ENCODE measurements around the gene IFIT3. TPM values are rescaled to one million over a fixed set of nuclear protein-coding genes. Genes with fewer than 3 reads are reported as not detected.
A peak's percentile ranks its signal among the peaks of the same experiment; 100 is the strongest.

Gene IFIT3
- total RNA-seq, 2 donors from 2014 or later, result 0.42 TPM; not detected in 1

DNA sequence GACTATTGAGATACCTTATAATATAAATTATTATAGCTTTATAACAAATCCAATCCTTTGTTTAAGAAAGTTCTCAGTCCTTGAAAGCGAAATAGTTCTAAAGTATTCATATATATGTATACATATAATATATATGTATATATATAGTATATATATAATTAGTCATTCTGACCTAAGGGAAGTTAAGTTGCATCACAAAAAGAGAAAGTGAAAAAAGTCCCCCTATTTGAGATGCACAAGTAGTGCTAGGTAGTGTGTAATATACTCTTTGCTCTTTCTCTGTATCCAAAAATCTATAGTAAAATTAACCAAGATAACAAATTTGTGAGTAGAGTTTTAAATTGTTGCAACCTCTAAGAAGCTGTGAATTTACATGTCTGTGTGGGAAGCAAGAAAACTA is 36.7 kb downstream of the IFIT3 start:
- Histone ChIP-seq H3K9ac (ENCODE audit: extremely low read depth, low read length, poor library complexity, severe bottlenecking) (no peak overlapping the region), H3K27me3 (ENCODE audit: control insufficient read depth, insufficient read depth, low read length, poor library complexity, severe bottlenecking) (no peaks in the 10 kb centered on the region), H3K4me3 (ENCODE audit: low read length) (no peak overlapping the region), H3K36me3 (ENCODE audit: control insufficient read depth, insufficient read depth, low read length) (no peaks in the 10 kb centered on the region), H3K9me3 (ENCODE audit: control insufficient read depth, low read length) (no peaks in the 10 kb centered on the region), H3K4me1 (ENCODE audit: control insufficient read depth, insufficient read depth, low read length) (peaks cover 8% of the 10 kb centered on the region), H3K27ac (ENCODE audit: low read depth, low read length) (no peak overlapping the region)
- no CpG with 5 or more reads among the region's 1 CpG for WGBS, 2 experiments (ENCODE audit: insufficient coverage in 1 of 2, insufficient read length in 1 of 2)
- Mint-ChIP-seq H3K27me3 (ENCODE audit: insufficient read depth) (no peaks in the 10 kb centered on the region), H3K4me3 (no peak overlapping the region), H3K4me1 (peaks cover 26% of the 10 kb centered on the region), H3K27ac (no peak overlapping the region), H3K9me3 (peaks cover 10% of the 10 kb centered on the region), H3K36me3 (ENCODE audit: low read depth) (no peaks in the 10 kb centered on the region)
- DNase-seq, result no peak
- TF ChIP-seq, protein P1, sequence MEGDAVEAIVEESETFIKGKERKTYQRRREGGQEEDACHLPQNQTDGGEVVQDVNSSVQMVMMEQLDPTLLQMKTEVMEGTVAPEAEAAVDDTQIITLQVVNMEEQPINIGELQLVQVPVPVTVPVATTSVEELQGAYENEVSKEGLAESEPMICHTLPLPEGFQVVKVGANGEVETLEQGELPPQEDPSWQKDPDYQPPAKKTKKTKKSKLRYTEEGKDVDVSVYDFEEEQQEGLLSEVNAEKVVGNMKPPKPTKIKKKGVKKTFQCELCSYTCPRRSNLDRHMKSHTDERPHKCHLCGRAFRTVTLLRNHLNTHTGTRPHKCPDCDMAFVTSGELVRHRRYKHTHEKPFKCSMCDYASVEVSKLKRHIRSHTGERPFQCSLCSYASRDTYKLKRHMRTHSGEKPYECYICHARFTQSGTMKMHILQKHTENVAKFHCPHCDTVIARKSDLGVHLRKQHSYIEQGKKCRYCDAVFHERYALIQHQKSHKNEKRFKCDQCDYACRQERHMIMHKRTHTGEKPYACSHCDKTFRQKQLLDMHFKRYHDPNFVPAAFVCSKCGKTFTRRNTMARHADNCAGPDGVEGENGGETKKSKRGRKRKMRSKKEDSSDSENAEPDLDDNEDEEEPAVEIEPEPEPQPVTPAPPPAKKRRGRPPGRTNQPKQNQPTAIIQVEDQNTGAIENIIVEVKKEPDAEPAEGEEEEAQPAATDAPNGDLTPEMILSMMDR (conservative IDR thresholded peaks at IDR 0.05), result no peak

GRCh38 chr10:89367529-89367928 is 39.7 kb downstream of the IFIT3 start:
- no peaks in the 10 kb centered on the region for H3K27me3 ChIP-seq (ENCODE audit: control insufficient read depth, insufficient read depth, low read length, poor library complexity, severe bottlenecking)
- H3K4me3 ChIP-seq (ENCODE audit: low read length), result no peak overlapping the region
- Mint-ChIP-seq H3K36me3 (ENCODE audit: low read depth) (no peaks in the 10 kb centered on the region), H3K4me1 (peaks cover 25% of the 10 kb centered on the region), H3K27ac (peak overlapping the region; percentile 89), H3K4me3 (no peak overlapping the region), H3K9me3 (peaks cover 10% of the 10 kb centered on the region), H3K27me3 (ENCODE audit: insufficient read depth) (no peaks in the 10 kb centered on the region)
- peak overlapping the region; percentile 8 for H3K9ac ChIP-seq (ENCODE audit: extremely low read depth, low read length, poor library complexity, severe bottlenecking)
- WGBS, 2 experiments (ENCODE audit: insufficient coverage in 1 of 2, insufficient read length in 1 of 2), result 74 to 86% methylated on average over 3 to 4 of the region's 4 CpGs
- TF ChIP-seq, protein P1 (conservative IDR thresholded peaks at IDR 0.05), result no peak
- peak; percentile 60 for DNase-seq
- H3K27ac ChIP-seq (ENCODE audit: low read depth, low read length), result no peak overlapping the region
- H3K9me3 ChIP-seq (ENCODE audit: control insufficient read depth, low read length), result no peaks in the 10 kb centered on the region
- H3K4me1 ChIP-seq (ENCODE audit: control insufficient read depth, insufficient read depth, low read length), result peaks cover 8% of the 10 kb centered on the region
- H3K36me3 ChIP-seq (ENCODE audit: control insufficient read depth, insufficient read depth, low read length), result no peaks in the 10 kb centered on the region

DNA sequence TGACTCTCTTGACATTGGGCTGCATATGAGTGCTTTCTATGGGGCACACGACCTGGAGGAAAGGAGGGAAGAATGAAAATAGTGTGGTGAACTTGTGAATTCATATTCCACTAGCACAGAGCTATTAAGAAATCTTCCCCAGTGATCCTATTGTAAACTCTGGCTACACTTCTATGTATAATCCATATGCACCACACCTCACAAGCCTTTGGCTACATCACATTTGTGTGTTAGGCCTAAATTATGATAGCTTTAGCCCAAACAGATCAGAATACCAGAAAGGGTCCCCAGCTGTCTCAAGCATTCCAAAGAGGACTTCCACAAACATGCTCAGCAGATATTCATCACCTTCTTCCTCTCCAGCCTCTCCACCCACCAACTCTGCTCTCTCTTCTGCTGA is 40.3 kb downstream of the IFIT3 start:
- Histone ChIP-seq H3K27ac (ENCODE audit: low read depth, low read length) (no peak overlapping the region), H3K9ac (ENCODE audit: extremely low read depth, low read length, poor library complexity, severe bottlenecking) (peak overlapping the region; percentile 8), H3K27me3 (ENCODE audit: control insufficient read depth, insufficient read depth, low read length, poor library complexity, severe bottlenecking) (no peaks in the 10 kb centered on the region), H3K4me1 (ENCODE audit: control insufficient read depth, insufficient read depth, low read length) (peaks cover 8% of the 10 kb centered on the region), H3K4me3 (ENCODE audit: low read length) (no peak overlapping the region), H3K9me3 (ENCODE audit: control insufficient read depth, low read length) (no peaks in the 10 kb centered on the region), H3K36me3 (ENCODE audit: control insufficient read depth, insufficient read depth, low read length) (no peaks in the 10 kb centered on the region)
- Mint-ChIP-seq H3K27ac (peak overlapping the region; percentile 89), H3K9me3 (peaks cover 10% of the 10 kb centered on the region), H3K27me3 (ENCODE audit: insufficient read depth) (no peaks in the 10 kb centered on the region), H3K36me3 (ENCODE audit: low read depth) (no peaks in the 10 kb centered on the region), H3K4me3 (no peak overlapping the region), H3K4me1 (peaks cover 25% of the 10 kb centered on the region)
- 86% methylated on average over 1 of the region's 1 CpG; no CpG with 5 or more reads in 1 of the 2 experiments for WGBS, 2 experiments (ENCODE audit: insufficient coverage in 1 of 2, insufficient read length in 1 of 2)
- DNase-seq, result no peak
- TF ChIP-seq, protein P1 (conservative IDR thresholded peaks at IDR 0.05), result no peak
